Mammary epithelial cell (primary cell): Measurements from ENCODE around the gene FAM110A.

Source experiments
- EZH2 ChIP-seq: IDR thresholded peaks from 2 replicates; pipeline ENCODE4 v1.6.1; 2012; ENCODE audit warnings: low read length, inconsistent platforms, borderline replicate concordance
- TF ChIP-seq, protein P1 (sequence below), 2 donors: IDR thresholded peaks in 1 of 2; conservative IDR thresholded peaks in 1 of 2; 2 replicates each; pipeline ENCODE4 v1.5.1; 2011 to 2012; ENCODE audit warnings: inconsistent platforms in 2 of 2, low read length in 2 of 2, mild to moderate bottlenecking in 2 of 2, control low read depth in 1 of 2, low read depth in 1 of 2; ENCODE audit not compliant: insufficient read depth in 1 of 2; ENCODE audit errors: extremely low read depth in 1 of 2

DNA sequence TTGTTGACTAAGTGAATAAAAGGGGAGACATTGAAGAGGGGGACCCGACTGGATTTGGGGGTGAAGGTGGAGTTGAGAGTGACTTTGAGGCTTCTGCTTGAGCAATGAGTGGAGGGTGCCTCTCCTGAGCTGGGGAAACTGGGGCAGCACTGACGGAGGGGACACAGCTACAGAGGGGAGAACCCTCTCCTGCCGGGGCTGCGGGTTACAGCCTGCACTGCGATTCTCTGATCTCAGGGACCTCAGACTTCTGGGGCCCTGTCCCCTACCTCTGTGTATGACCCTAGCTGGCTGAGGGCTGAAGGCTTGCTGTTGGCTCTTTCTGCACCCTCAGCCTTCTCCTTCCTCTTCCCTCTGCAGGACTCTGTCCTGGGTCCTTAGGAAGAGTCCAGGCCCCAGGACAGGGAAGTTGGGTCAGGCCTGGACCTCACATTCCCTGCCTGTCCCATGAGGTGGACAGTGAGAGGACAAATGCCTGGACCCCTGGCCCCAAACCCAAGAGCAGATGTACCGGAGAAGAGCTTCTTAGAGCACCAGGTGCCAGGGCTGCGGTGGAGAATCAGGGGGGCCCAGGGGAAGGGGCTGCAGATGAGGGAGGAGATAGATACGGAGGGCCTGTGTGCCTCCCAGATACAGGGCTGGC is 13.7 kb upstream of the FAM110A start:
- TF ChIP-seq, protein P1, sequence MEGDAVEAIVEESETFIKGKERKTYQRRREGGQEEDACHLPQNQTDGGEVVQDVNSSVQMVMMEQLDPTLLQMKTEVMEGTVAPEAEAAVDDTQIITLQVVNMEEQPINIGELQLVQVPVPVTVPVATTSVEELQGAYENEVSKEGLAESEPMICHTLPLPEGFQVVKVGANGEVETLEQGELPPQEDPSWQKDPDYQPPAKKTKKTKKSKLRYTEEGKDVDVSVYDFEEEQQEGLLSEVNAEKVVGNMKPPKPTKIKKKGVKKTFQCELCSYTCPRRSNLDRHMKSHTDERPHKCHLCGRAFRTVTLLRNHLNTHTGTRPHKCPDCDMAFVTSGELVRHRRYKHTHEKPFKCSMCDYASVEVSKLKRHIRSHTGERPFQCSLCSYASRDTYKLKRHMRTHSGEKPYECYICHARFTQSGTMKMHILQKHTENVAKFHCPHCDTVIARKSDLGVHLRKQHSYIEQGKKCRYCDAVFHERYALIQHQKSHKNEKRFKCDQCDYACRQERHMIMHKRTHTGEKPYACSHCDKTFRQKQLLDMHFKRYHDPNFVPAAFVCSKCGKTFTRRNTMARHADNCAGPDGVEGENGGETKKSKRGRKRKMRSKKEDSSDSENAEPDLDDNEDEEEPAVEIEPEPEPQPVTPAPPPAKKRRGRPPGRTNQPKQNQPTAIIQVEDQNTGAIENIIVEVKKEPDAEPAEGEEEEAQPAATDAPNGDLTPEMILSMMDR (conservative IDR thresholded peaks at IDR 0.05 in 1 of 2, IDR thresholded peaks at IDR 0.05 in 1 of 2; ENCODE audit: extremely low read depth in 1 of 2, insufficient read depth in 1 of 2, low read depth in 1 of 2, low read length in 2 of 2): no peak
- no peak for TF ChIP-seq EZH2
